Prostate gland (tissue), 2 donors: ENCODE measurements around the gene CPED1.

Experiments used
- CTCF ChIP-seq, 4 experiments: fragments of 200-600 bp in 2 of 4; fragments of 450-650 bp in 2 of 4; sonication (generic) in 2 of 4; IDR thresholded peaks; 1 replicate in 3 of 4; 2 replicates in 1 of 4; pipeline ENCODE4 v1.5.1; 2016 to 2019; ENCODE audit warnings: antibody characterized with exemption in 4 of 4, mild to moderate bottlenecking in 2 of 4, moderate library complexity in 2 of 4
- POLR2A ChIP-seq: fragments of 450-650 bp; IDR thresholded peaks from one replicate; pipeline ENCODE4 v1.6.1; 2016; ENCODE audit warnings: antibody characterized with exemption, mild to moderate bottlenecking
- POLR2AphosphoS5 ChIP-seq: sonication (generic); formaldehyde crosslinking; IDR thresholded peaks from one replicate; pipeline ENCODE4 v1.6.1; 2017; ENCODE audit warnings: antibody characterized with exemption

GRCh38 chr7:121061677-121062582 is 73.4 kb downstream of the CPED1 start:
- no peak for TF ChIP-seq CTCF (IDR thresholded peaks at IDR 0.05)
- no peak for TF ChIP-seq POLR2AphosphoS5
- TF ChIP-seq POLR2A: no peak
